ENCODE data around the gene CHP1. TPM values are rescaled to one million over a fixed set of nuclear protein-coding genes. Genes with fewer than 3 reads are reported as not detected.
"Not testable (repeated sequence)": the region's sequence is repeated elsewhere in the genome, so short reads cannot be mapped to it uniquely, and the experiment has no call there.

Gene CHP1
- total RNA-seq, 1 donor, result 111 TPM

GRCh38 chr15:41291065-41291631 is 60.1 kb downstream of the CHP1 start:
- TF ChIP-seq CTCF (IDR thresholded peaks at IDR 0.05; ENCODE audit: insufficient read depth, low read depth, low read length), result no peak
- no peak for DNase-seq (ENCODE audit: low read depth)
- H3K4me3 ChIP-seq (ENCODE audit: low read depth, low read length), result no peak overlapping the region

DNA sequence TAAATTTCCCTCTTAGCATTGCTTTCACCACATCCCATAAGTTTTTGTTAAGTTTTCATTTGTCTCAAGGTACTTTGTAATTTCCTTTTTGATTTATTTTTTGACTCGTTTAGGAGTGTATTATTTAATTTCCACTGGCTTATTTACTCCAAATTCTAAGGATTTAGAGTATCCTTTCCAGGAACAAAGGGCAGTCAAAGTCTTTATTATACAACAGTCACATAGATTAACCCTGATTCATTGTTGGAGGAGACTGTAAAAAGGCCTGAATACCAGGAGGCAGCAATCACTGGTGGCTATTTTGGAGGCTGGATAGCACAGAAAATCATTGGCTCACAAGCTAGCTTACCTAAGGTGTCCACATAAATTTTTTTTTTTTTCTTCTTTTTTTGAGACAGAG is 61.5 kb downstream of the CHP1 start:
- TF ChIP-seq CTCF (IDR thresholded peaks at IDR 0.05; ENCODE audit: insufficient read depth, low read depth, low read length), result no peak
- no peak overlapping the region for H3K4me3 ChIP-seq (ENCODE audit: low read depth, low read length)
- DNase-seq (ENCODE audit: low read depth), result no peak

- H3K4me3 ChIP-seq (ENCODE audit: low read depth, low read length); DNase-seq (ENCODE audit: low read depth): not testable (repeated sequence)
Observed at GRCh38 chr15:41301139-41301538, 70.1 kb downstream of the CHP1 start.

DNA sequence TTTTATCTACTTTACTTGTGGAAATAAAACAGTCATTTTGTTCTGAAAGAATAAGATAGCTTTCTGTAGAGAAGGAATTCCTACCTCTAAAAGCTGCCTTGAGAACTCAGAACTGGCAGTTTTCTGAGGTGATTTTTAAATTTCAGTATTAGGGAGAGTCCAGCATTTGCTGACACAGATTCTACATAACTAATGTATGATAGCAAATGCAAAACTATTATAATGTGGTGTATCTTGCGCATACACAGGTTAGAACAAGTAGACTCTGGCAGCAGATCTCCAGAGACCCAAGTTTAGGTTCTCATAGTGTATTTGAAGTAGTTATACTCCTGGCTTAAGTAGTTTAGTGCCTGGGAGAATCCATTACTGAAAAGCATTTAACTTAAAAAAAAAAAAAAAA is 70.5 kb downstream of the CHP1 start:
- no peak for TF ChIP-seq CTCF (IDR thresholded peaks at IDR 0.05; ENCODE audit: insufficient read depth, low read depth, low read length)
- H3K4me3 ChIP-seq (ENCODE audit: low read depth, low read length), result no peak overlapping the region
- DNase-seq (ENCODE audit: low read depth), result no peak

- no peak for TF ChIP-seq CTCF (IDR thresholded peaks at IDR 0.05; ENCODE audit: insufficient read depth, low read depth, low read length)
- DNase-seq (ENCODE audit: low read depth), result no peak
- no peak overlapping the region for H3K4me3 ChIP-seq (ENCODE audit: low read depth, low read length)
Observed at GRCh38 chr15:41304149-41304770, 73.2 kb downstream of the CHP1 start.

DNA sequence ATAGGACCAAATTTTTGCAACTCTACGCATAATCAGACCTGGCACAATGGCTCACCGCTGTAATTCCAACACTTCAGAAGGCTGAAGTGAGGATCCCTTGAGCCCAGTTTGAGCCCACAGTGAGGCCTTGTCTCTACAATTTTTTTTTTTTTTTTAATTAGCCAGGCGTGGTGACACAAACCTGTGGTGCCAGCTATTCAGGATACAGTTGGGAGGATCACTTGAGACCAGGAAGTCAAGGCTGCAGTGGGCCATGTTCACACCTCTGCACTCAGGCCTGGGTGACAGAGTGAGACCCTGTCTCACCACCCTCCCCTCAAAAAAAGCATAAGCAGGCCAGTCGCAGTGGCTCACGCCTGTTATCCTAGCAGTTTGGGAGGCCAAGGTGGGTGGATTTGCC is 76.6 kb downstream of the CHP1 start:
- no peak for DNase-seq (ENCODE audit: low read depth)
- TF ChIP-seq CTCF (IDR thresholded peaks at IDR 0.05; ENCODE audit: insufficient read depth, low read depth, low read length), result no peak
- H3K4me3 ChIP-seq (ENCODE audit: low read depth, low read length), result no peak overlapping the region

DNA sequence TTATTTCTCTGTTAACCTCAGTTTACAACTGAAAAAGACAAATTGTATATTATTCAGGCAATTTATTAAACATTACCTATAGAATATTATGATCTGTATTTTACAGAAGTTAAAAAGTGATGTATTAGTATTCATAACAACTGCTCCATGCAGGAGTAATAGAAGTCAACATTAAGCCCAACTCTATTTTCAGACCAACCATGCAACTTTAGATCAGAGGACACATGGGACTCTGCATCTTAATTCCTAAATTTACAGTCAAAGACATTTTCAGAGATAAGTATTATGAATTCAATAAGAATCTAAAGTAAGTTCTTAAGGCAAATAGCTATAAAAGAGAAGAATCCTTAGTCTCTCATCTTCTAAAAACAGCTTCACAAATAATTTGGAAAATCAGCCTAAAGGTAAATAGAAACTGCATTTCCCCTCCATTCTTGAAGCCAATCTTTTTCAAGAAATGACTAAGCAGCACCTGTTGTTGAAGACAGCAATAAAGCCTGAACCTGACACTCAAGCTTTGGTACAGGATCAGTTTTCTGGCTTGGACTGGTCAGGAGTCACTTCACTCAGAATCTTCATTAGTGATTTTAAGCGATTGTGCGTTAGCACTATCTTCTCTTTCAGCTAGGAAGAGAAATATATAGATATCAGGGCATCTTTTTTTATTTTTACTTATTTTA is 78.3 kb downstream of the CHP1 start:
- H3K4me3 ChIP-seq (ENCODE audit: low read depth, low read length), result no peak overlapping the region
- DNase-seq (ENCODE audit: low read depth), result no peak
- TF ChIP-seq CTCF (IDR thresholded peaks at IDR 0.05; ENCODE audit: insufficient read depth, low read depth, low read length), result no peak

DNA sequence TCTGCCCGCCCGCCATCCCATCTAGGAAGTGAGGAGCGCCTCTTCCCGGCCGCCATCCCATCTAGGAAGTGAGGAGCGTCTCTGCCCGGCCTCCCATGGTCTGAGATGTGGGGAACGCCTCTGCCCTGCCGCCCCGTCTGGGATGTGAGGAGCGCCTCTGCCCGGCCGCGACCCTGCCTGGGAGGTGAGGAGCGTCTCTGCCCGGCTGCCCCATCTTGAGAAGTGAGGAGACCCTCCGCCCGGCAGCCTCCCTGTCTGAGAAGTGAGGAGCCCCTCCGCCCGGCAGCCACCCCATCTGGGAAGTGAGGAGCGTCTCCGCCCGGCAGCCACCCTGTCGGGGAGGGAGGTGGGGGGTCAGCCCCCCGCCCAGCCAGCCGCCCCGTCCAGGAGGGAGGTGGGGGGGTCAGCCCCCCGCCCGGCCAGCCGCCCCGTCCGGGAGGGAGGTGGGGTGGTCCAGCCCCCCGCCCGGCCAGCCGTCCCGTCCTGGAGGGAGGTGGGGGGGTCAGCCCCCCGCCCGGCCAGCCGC is 89.8 kb downstream of the CHP1 start:
- H3K4me3 ChIP-seq (ENCODE audit: low read depth, low read length); DNase-seq (ENCODE audit: low read depth): not testable (repeated sequence)
